ENCODE results near the gene IL20. TPM values are rescaled to one million over a fixed set of nuclear protein-coding genes. Genes with fewer than 3 reads are reported as not detected.

Gene IL20
- total and polyA plus RNA-seq, 2 of the 8 experiments (the other 6 are each of a cell fraction or from before 2014, with no cell fraction given): not detected

DNA sequence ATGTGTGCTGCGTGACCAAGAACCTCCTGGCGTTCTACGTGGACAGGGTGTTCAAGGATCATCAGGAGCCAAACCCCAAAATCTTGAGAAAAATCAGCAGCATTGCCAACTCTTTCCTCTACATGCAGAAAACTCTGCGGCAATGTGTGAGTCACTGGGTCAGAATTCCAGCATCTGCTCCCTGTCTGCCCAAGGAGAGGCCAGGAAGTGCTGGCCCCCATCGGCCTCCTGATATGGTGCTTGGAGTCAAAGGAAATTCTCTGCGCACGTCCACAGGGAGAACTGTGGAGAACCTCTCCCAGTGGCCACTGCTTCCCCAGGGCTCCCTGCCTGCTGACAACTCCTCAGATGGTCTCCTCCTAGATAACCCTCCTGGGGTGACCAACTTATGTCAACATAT, 25.6 kb upstream of the IL20 start:
- Histone ChIP-seq H3K4me2 (ENCODE audit: insufficient read depth in 1 of 2, low read depth in 2 of 2, low read length in 2 of 2) (no peak overlapping the region), H3K79me1 (ENCODE audit: low read depth, low read length) (no peaks in the 10 kb centered on the region), H3K4ac (replicated peaks; ENCODE audit: insufficient read length, low read depth, low read length) (no peak overlapping the region), H3K23me2 (ENCODE audit: low read depth, low read length) (no peaks in the 10 kb centered on the region), H2BK20ac (ENCODE audit: low read length) (no peak overlapping the region), H2BK15ac (ENCODE audit: low read length) (no peak overlapping the region), H2BK120ac (replicated peaks; ENCODE audit: low read depth, low read length) (no peak overlapping the region), H2BK5ac (ENCODE audit: low read depth, low read length) (no peak overlapping the region), H3K56ac (replicated peaks; ENCODE audit: insufficient read length, low read depth, low read length) (no peak overlapping the region), H3K23ac (ENCODE audit: insufficient read length) (no peak overlapping the region), H3K9me3 (ENCODE audit: insufficient read depth in 2 of 2, low read depth in 1 of 2, low read length in 1 of 2) (no peaks in the 10 kb centered on the region), H3K27ac (ENCODE audit: low read depth, low read length) (no peak overlapping the region), H4K5ac (ENCODE audit: insufficient read length, low read depth, low read length) (no peak overlapping the region), H3K27me3 (replicated peaks in 1 of 4; ENCODE audit: control insufficient read depth in 3 of 4, extremely low read depth in 1 of 4, insufficient read depth in 3 of 4, low read length in 3 of 4) (no peaks in the 10 kb centered on the region), H3K9ac (replicated peaks in 1 of 4; ENCODE audit: extremely low read depth in 1 of 4, low read depth in 3 of 4, low read length in 3 of 4) (no peak overlapping the region), H3K36me3 (ENCODE audit: control insufficient read depth in 2 of 4, insufficient read depth in 4 of 4, low read length in 3 of 4) (no peaks in the 10 kb centered on the region), H4K20me1 (replicated peaks in 1 of 2; ENCODE audit: control insufficient read depth in 1 of 2, insufficient read depth in 2 of 2, low read length in 2 of 2) (peaks cover 0 to 2% of the 10 kb centered on the region in 2 experiments), H2BK12ac (ENCODE audit: low read depth, low read length) (no peak overlapping the region), H2AK5ac (ENCODE audit: low read depth, low read length) (no peak overlapping the region), H4K91ac (replicated peaks; ENCODE audit: insufficient read length, low read length) (no peak overlapping the region), H3K79me2 (ENCODE audit: control insufficient read depth in 1 of 2, insufficient read depth in 2 of 2, low read length in 2 of 2) (no peaks in the 10 kb centered on the region), H3K18ac (ENCODE audit: extremely low read depth, low read length) (no peak overlapping the region), H4K8ac (ENCODE audit: extremely low read depth, insufficient read depth, low read length) (no peak overlapping the region), H3K14ac (ENCODE audit: insufficient read length) (no peak overlapping the region), H3K4me1 (replicated peaks in 1 of 4; ENCODE audit: control insufficient read depth in 3 of 4, insufficient read depth in 4 of 4, low read length in 3 of 4) (no peaks in the 10 kb centered on the region), H2AFZ (ENCODE audit: low read length) (no peak overlapping the region), H3K4me3 (ENCODE audit: extremely low read depth in 1 of 4, insufficient read depth in 2 of 4, low read depth in 3 of 4, low read length in 4 of 4) (no peak overlapping the region)
- ChIA-PET CTCF (ENCODE audit: partially characterized antibody) (interaction anchor here (1.3 to 5.6 kb wide), 3 partner anchors 17 to 114 kb away, joined by 3 to 29 read pairs (median 4); no protein-coding TSS in a partner anchor), POLR2A (ENCODE audit: partially characterized antibody) (no interaction called here)
- no peak for FAIRE-seq
- 89% methylated on average over 7 of the region's 7 CpGs; no CpG with 5 or more reads in 1 of the 2 experiments for WGBS, 2 experiments (ENCODE audit: extremely low coverage in 1 of 2, insufficient coverage in 1 of 2, insufficient read length in 1 of 2, insufficient replicate concordance in 2 of 2, low coverage in 1 of 2, low lambda C conversion rate in 2 of 2, missing lambda C conversion rate in 1 of 2)
- DNase-seq (ENCODE audit: low read depth in 1 of 2, low spot score in 2 of 2): no peak
- TF ChIP-seq HDAC2 (IDR thresholded peaks at IDR 0.05; ENCODE audit: borderline replicate concordance in 1 of 2, low read depth in 2 of 2, low read length in 2 of 2) (no peak), SP4 (IDR thresholded peaks at IDR 0.05; ENCODE audit: low read length) (no peak), POLR2AphosphoS5 (IDR thresholded peaks at IDR 0.05; ENCODE audit: low read depth, low read length) (no peak), RBBP5 (IDR thresholded peaks at IDR 0.05; ENCODE audit: borderline replicate concordance, low read depth, low read length) (no peak), RNF2 (IDR thresholded peaks at IDR 0.05; ENCODE audit: borderline replicate concordance, low read depth, low read length, missing control alignments, poor library complexity, severe bottlenecking) (no peak), CREB1 (IDR thresholded peaks at IDR 0.05) (no peak), EGR1 (IDR thresholded peaks at IDR 0.05; ENCODE audit: borderline replicate concordance, low read depth, low read length) (no peak), CHD2 (IDR thresholded peaks at IDR 0.05; ENCODE audit: low read length) (no peak), PHF8 (conservative IDR thresholded peaks at IDR 0.05; ENCODE audit: low read depth, low read length) (no peak), FOSL1 (IDR thresholded peaks at IDR 0.05; ENCODE audit: insufficient read depth, low read depth, low read length) (no peak), JUND (IDR thresholded peaks at IDR 0.05; ENCODE audit: low read length) (no peak), CTBP2 (IDR thresholded peaks at IDR 0.05; ENCODE audit: borderline replicate concordance, insufficient read depth, insufficient read length, low read length) (no peak), RXRA (IDR thresholded peaks at IDR 0.05; ENCODE audit: insufficient read depth, low read depth, low read length) (no peak), SRF (IDR thresholded peaks at IDR 0.05; ENCODE audit: low read depth, low read length) (no peak), YY1 (IDR thresholded peaks at IDR 0.05; ENCODE audit: low read depth, low read length) (no peak)

Data from H1 (cell line).